Parathyroid adenoma (tissue), 2 donors: ENCODE results near the gene HPCAL1.

Experiments used
- H2AFZ ChIP-seq: fragments of 300-600 bp; sonication (generic); one replicate; pipeline ENCODE4 v1.7.0; 2017; ENCODE audit warnings: antibody characterized with exemption, mild to moderate bottlenecking
- H3K27ac ChIP-seq: fragments of 300-600 bp; sonication (generic); one replicate; pipeline ENCODE4 v1.7.0; 2017
- H3K27me3 ChIP-seq: fragments of 300-600 bp; sonication (generic); one replicate; pipeline ENCODE4 v1.7.0; 2017; ENCODE audit warnings: low read length; ENCODE audit not compliant: control insufficient read depth, insufficient read depth
- H3K36me3 ChIP-seq: fragments of 300-600 bp; sonication (generic); one replicate; pipeline ENCODE4 v1.7.0; 2017; ENCODE audit warnings: low read length; ENCODE audit not compliant: control insufficient read depth, insufficient read depth
- H3K4me1 ChIP-seq: fragments of 300-600 bp; sonication (generic); one replicate; pipeline ENCODE4 v1.7.0; 2017; ENCODE audit warnings: control low read depth
- H3K4me2 ChIP-seq: fragments of 300-600 bp; sonication (generic); one replicate; pipeline ENCODE4 v1.7.0; 2017; ENCODE audit warnings: low read length
- H3K4me3 ChIP-seq: fragments of 300-600 bp; sonication (generic); one replicate; pipeline ENCODE4 v1.7.0; 2017; ENCODE audit warnings: low read depth, low read length
- H3K79me2 ChIP-seq: fragments of 300-600 bp; sonication (generic); one replicate; pipeline ENCODE4 v1.7.0; 2017; ENCODE audit warnings: control low read depth
- H3K9ac ChIP-seq: fragments of 300-600 bp; sonication (generic); one replicate; pipeline ENCODE4 v1.7.0; 2017; ENCODE audit warnings: mild to moderate bottlenecking
- H3K9me3 ChIP-seq: fragments of 300-600 bp; sonication (generic); one replicate; pipeline ENCODE4 v1.7.0; 2017; ENCODE audit warnings: low read length; ENCODE audit not compliant: control insufficient read depth
- CTCF ChIP-seq: fragments of 300-600 bp; sonication (generic); IDR thresholded peaks from one replicate; pipeline ENCODE4 v1.7.0; 2017; ENCODE audit warnings: antibody characterized with exemption, mild to moderate bottlenecking
- donor health status: primary hyperparathyroidism.

The HPCAL1 gene

GRCh38 chr2:10380048-10380926 is 77.6 kb downstream of the HPCAL1 start:
- Histone ChIP-seq H3K4me1 (no peaks in the 10 kb centered on the region), H3K9me3 (no peaks in the 10 kb centered on the region), H3K4me3 (no peak overlapping the region), H3K27me3 (no peaks in the 10 kb centered on the region), H3K9ac (no peak overlapping the region), H3K4me2 (no peak overlapping the region), H3K36me3 (no peaks in the 10 kb centered on the region), H2AFZ (no peak overlapping the region), H3K27ac (no peak overlapping the region), H3K79me2 (no peaks in the 10 kb centered on the region)
- TF ChIP-seq CTCF = no peak

- no peak for TF ChIP-seq CTCF
- H3K79me2 ChIP-seq = no peaks in the 10 kb centered on the region
- no peak overlapping the region for H3K27ac ChIP-seq
- H3K9ac ChIP-seq = no peak overlapping the region
- H3K9me3 ChIP-seq = no peaks in the 10 kb centered on the region
- no peaks in the 10 kb centered on the region for H3K4me1 ChIP-seq
- H3K4me3 ChIP-seq = no peak overlapping the region
- H3K4me2 ChIP-seq = no peak overlapping the region
- no peaks in the 10 kb centered on the region for H3K36me3 ChIP-seq
- H3K27me3 ChIP-seq = no peaks in the 10 kb centered on the region
- H2AFZ ChIP-seq = no peak overlapping the region
Observed at GRCh38 chr2:10381997-10382353, 79.3 kb downstream of the HPCAL1 start.

- TF ChIP-seq CTCF = no peak
- H3K4me1 ChIP-seq = no peaks in the 10 kb centered on the region
- H2AFZ ChIP-seq = no peak overlapping the region
- H3K36me3 ChIP-seq = no peaks in the 10 kb centered on the region
- no peak overlapping the region for H3K4me3 ChIP-seq
- H3K9me3 ChIP-seq = no peaks in the 10 kb centered on the region
- H3K27me3 ChIP-seq = no peaks in the 10 kb centered on the region
- no peak overlapping the region for H3K27ac ChIP-seq
- H3K4me2 ChIP-seq = no peak overlapping the region
- no peaks in the 10 kb centered on the region for H3K79me2 ChIP-seq
- no peak overlapping the region for H3K9ac ChIP-seq
Observed at GRCh38 chr2:10382354-10383061, 79.8 kb downstream of the HPCAL1 start.

GRCh38 chr2:10383960-10384734 is 81.4 kb downstream of the HPCAL1 start:
- Histone ChIP-seq H3K27ac (no peak overlapping the region), H3K27me3 (no peaks in the 10 kb centered on the region), H2AFZ (no peak overlapping the region), H3K4me1 (no peaks in the 10 kb centered on the region), H3K9me3 (no peaks in the 10 kb centered on the region), H3K79me2 (no peaks in the 10 kb centered on the region), H3K4me2 (no peak overlapping the region), H3K4me3 (no peak overlapping the region), H3K9ac (no peak overlapping the region), H3K36me3 (no peaks in the 10 kb centered on the region)
- TF ChIP-seq CTCF = no peak
